ENCODE results near the gene SLC4A11.
"Not testable (repeated sequence)": the region's sequence is repeated elsewhere in the genome, so short reads cannot be mapped to it uniquely, and the experiment has no call there.

Gene SLC4A11

DNA sequence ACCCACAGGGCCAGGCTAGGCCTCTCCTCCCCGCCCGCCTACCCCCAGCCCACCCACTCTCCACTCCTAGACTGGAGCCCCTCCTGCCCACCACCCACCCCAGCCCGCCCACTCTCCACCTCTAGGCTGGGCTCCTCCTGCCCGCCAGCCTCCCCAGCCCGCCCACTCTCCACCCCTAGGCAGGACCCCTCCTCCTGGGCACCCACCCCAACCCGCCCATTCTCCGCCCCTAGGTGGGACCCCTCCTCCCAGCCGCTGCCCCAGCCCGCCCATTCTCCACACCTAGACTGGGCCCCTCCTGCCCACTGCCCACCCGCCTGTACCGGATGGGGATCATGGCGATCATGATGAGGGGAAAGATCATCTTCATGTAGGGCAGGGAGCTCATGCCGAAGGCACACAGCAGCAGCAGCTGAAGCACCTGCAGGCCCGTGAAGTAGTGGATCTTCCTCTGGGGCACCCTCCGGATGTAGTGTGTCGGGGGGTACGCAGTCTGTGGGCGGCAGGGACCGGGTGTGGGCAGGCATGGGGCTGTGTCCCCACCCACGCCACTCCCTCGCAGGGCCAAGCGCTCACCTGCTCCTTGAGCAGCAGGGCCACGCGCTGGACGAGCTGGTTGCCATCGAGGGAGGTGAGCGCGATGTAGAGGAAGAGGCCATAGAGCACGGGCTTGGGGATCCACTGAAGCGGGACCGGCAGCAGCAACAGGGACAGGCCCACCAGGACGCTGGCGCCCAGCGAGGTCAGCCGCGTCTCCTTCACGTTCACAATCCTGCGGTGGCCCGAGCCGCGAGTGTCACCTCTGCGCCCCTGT is 10.8 kb downstream of the SLC4A11 start:
- DNase-seq (ENCODE audit: low spot score): no peak

DNA sequence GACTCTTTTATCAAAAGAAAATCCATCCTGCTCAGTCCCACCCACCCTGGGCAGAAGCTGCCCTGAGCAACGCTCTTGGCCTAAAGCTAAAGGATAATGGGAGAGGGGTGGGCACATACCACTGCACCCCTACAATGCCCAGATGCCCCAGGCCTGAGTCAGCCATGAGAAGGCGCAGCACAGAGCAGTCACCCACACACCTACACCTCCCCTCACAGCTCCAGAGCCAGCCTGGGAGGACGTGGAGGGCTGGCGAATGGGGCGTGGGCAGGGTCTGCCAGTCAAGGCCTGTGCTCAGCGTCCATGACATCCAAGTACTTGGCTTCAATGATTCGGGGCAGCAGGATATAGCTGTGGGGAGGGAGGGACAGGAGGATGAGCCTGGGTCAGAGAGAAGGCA is 11.5 kb downstream of the SLC4A11 start:
- no peak for DNase-seq (ENCODE audit: low spot score)

DNA sequence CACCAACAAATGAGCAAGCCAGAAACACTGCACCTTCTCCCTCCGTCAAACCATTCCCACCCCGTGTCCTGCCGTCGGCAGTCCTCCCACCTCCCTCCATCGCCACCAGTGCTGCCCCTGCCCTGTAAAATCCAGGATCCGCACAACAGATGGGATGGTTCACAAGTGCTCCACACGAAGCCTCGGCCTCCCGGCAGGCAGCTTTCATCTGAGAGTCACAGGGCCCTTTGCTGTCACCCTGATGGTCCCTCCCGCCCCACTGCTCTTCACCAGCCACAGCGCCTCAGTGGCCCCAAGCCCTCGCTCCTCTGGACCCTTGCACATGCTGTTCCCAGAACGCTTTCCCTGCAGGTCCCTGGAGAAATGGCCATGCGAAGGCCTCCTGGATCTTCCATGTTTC is 12.1 kb downstream of the SLC4A11 start:
- no peak for DNase-seq (ENCODE audit: low spot score)

DNA sequence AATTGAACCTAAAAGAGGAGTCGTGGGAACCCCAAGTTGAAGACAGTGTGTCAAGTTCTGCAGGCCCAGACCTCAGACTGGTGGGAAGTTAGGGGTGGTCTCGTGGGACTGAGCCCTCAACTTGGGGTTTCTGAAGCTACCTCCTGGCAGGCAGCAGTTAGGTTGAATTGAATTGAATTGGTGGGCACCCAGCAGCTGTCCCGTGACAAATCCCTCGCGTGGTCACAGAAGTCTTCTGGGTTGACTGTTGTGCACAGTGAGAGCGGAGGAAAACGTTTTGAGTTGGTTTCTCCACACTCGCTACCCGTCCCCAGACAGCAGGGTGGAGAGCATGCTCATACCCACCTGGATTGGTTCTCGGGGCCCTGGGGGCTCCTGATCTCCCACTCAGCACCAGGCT is 12.9 kb downstream of the SLC4A11 start:
- DNase-seq (ENCODE audit: low spot score): no peak

DNA sequence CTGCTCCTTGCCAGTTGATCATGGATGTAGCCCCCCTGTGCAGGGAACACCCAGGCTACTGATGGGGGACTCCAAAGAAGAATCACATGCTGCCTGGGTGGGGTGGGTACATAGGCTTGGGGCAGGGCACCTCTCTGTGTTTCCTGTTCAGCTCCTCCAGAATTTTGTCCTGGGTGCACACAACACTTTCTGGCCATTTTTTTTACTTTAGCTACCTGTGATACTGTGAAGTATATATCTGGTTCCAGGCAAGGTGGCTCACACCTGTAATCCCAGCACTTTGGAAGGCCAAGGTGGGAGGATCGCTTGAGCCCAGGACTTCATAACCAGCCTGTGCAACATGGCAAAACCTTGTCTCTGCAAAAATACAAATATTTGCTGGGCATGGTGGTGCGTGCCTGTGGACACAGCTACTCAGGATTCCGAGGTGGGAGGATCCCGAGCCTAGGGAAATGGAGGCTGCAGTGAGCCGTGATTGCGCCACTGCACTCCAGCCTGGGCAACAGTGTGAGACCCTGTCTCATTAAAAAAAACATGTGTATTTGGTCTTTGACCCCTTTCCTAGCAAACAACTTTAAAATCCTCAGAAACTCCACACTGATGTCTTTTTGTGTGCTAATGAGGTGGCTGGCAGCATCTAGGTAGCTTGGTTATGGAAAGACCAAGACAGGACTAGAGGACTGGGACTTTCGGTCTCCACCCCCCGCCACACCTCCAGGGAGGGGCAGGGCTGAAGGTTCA is 14.1 kb downstream of the SLC4A11 start:
- no peak for DNase-seq (ENCODE audit: low spot score)

DNA sequence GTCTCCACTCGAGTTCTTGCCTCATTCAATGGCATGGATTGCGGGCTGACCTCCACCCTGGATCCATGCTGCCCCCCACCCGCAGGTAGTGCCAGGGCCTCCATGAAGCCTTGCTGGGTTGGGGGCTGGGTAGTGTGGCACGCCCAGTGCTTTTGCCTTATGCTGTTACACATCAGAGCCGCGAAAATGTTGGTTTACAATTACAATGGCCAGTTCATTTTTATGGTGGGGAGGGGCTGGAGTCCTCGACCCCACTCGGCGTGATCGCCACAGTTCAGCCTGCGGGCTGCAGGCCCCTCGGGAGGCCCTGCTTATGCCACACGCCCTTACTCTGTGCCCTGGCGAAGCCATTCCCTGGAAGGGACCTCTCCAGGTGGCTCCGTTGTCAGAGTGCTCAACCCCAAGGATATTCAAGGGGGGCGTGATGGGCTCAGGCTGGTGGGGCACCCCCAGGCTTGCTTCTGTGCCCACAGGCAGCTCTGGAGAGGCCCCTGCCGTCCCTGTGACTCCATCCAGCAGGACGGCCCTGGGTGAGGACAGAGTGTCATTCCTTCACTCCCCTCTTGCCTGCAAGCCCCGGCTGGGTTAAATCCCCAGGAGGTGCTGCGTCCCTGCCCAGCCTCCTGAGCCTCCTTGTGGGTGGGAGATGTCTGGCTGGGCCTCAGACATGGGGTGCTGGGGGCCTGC is 14.9 kb downstream of the SLC4A11 start:
- no peak for DNase-seq (ENCODE audit: low spot score)

DNA sequence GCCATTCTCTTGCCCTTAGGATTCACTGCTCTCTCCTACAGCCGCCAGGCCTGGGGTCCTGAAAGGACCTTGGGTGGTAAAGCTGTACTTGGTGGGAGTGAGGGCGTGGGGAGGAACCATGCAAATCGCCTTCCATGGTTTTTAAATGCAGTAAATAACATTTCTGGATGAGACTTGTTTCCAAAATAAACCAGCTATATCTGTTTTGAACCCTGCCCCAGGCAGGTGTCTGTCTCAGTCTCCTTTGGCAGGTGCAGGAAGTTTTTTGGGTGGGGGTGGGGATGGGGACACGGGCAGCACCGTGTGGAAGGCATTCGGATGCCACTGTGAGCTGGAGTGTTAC is 15.4 kb downstream of the SLC4A11 start:
- no peak for DNase-seq (ENCODE audit: low spot score)

DNA sequence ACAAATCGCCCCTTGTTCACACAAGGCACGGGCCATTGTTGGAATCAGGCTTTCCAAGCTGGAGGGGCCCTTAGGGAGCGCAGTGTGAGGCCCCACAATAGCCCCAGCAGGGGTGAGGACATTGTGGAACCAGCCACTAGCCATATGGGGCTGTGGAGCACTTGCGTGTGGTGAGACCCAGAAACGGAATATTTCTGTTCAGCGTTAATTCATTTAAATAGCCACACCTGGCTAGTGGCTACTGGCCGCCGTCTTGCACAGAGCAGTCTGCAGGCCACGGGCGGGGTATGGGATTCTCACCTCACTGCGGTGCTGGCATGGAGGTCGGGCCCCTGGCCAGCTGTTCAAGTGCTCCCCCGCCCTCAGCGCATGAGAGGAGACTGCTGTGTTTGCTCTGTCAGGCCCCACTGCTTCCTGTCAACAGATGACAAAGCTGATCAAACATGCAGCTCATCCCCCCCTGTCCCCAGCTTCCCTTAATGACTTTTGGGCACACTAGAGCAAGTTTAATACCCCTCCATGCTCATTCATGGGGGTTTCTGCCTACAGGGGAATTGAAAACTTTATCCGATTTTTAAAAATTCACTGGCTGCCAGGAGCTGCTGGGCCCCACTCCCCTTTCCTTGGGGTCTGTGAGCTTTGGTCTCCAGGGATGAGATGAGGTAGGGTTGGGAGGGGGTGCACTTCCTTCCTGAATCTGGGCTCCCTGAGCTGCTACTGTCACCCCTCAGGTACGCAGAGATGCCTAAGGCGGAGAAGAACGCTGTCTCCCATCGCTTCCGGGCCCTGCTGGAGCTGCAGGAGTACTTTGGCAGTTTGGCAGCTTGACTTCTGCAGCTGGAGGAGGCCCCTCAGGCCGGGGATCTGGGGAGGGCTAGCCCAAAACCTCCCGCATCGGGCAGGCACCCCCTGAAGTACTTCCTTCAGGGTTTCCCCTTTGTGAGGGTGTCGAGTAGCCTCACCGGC is 16.1 kb downstream of the SLC4A11 start:
- no peak for DNase-seq (ENCODE audit: low spot score)

DNA sequence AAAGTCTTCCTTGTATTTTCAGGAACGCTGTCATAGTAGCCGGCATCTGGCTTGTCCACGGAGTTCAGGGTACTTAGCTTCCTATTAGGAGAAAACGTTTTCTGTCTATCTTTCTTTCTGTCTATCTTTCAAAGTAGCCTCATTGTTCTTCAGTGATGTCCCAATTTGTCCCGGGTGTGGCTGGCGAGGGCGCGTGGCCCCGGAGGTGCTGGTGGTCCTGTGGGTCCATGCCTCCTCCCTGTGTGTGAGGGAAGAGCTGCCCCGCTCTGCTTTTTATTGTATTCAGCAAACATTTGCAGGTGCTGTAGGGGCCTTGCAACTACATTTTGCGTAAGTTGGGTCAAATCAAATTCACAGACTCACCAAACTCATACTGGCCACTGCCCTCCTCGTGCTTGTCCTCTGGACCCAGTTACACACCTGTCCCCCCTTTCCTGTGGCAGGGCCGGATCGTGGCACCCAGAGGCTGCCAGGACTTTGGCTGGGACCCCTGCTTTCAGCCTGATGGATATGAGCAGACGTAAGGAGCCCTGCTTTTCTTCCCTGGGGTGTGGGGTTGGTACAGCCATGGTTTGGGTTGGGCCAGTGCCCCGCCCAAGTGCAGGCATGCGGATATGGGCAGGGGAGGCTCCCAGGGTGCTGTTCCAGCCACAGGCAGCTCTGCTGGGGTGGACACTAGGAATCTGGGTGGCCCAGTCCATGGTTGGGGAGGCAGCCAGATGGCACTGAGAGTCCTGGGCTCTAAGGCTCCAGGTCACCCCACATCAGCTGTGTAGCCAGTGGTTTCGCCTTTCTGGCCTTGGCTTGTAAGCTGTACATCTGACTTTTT is 17.4 kb downstream of the SLC4A11 start:
- DNase-seq (ENCODE audit: low spot score): no peak

DNA sequence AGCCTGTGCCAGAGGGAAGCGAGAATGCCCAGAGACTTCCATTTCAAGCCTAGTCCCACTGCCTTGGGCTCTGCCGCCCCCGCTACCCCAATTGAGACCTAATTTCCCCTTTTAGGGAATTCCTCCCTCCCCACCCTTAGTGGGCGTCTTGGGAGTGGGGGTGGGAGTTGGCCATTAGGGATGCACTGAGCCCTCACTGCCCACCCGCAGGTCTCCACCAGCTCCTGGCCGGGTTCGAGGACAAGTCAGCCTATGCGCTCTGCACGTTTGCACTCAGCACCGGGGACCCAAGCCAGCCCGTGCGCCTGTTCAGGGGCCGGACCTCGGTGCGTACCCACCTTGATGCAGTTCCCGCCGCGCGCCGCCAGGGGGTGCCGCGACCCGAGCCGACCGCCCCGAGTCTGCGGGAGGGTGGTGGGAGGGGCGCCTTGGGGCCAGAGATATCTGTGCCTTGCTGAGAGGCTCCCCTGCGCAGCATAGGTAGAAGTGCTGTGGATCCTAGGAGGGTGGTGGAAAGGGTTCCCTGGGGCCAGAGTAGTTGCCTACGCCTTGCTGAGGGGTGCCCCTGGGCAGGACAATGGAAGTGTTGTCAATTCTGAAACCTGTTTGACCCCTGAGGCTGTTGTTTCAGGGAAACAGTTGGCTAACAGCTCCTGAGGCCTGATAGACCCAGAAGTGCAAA is 20.5 kb downstream of the SLC4A11 start:
- DNase-seq (ENCODE audit: low spot score): peak; percentile 72

DNA sequence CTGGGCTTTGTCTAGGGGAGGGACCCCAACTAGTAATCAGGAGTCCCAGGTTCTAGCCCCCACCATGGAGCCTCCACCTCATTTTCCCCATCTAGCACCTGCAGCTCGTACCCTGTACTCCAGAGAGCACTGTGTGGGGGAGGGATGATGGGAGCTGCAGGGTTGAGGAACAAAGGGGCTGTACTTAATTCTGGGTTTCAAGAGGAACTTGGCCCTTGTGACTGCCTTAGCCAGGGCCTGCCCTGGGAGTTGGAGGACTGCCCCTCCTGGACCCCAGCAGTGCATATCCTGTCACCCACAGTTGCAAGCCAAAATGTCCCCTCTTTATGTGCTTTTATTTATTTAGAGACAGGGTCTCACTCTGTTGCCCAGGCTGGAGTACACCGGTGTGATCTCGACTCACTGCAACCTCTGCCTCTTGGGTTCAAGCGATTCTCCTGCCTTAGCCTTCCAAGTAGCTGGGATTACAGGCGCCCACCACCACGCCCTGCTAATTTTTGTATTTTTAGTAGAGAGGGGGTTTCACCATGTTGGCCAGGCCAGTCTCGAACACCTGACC is 23.6 kb downstream of the SLC4A11 start:
- not testable (repeated sequence) for DNase-seq (ENCODE audit: low spot score)

DNA sequence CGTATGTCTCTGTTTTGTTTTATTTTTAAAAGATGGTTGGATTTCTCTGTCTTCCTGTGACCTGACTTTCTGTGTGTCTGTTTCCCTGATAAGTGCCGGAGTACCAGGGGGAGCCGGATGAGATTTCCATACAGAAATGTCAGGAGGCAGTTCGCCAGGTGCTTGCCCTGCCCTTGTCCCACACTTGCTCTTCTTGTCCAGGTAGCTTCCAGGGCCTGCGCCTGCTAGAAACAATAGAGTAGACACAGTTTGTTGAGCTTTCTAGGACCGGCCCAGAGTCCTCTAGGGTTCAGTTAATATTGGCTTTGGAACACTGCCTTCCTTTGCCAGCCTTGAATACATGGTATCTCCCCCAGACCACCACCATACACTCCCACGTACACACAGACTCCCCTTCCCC is 25.8 kb downstream of the SLC4A11 start:
- no peak for DNase-seq (ENCODE audit: low spot score)

DNA sequence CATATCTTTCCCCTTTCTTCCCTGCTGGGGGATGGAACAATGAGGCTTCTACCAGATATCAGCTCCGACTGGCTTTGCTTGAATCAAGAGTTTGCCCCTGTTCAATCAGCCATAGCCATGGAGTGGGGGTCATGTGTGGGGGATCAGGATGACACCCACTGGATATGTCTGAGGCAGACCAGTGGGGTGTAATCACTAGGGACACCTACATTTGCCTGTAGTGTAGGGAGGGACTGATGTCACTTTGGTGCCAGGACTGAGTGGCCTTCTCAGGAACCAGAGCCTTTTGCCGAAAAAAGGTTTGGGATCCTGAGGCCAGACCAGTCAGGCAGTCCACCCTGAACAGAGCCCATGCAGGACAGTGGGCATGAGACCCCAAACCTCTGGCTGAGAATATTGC is 28.6 kb downstream of the SLC4A11 start:
- no peak for DNase-seq (ENCODE audit: low spot score)

DNA sequence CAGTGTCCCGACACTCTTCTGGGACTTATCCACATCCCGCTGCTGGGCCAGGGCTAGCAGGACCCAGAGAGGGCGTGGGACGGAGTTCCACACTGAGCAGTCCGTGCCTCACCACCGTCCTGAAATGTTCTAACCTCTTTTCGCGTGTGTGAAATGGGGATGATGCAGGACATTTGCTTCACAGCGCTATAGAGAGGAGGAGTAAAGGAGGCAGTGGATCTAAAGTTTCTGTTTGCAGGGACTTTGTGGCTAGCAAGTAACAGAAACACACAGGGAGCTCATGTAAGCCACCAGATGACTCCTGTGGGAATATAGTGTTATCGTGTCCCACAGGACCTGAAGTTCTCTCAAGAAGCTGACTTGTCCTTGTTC is 29.1 kb downstream of the SLC4A11 start:
- no peak for DNase-seq (ENCODE audit: low spot score)

DNA sequence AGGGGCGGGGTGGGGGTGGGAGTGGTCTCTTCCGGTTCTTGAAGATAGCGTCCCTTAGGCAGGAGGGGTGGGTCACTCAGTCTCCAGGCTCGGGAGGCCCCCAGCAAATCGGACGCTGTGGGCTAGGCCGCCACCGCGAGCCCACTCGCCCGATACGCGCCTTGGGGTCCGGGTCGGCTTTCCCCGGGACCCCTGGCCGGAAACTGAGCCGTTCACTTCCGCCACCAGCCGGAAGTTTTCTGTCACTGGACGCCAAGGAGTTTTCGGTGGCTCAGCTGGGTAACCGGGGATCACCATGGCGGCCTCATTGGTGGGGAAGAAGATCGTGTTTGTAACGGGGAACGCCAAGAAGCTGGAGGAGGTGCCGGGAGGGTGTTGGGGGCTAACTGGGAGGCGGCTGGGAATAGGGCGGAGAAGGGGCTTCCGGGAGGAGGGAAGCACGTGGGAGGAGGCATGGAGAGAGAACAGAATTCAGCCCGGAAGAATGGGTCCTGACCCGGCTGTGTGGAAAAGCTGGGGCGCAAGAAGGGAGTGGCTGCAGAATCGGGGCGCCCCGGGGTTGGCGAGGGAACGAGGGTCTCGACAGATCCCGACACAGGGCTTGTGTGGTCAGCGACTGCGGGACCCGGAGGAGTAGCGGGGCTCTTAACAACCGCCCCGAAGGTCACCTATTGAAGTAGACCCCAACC is 29.6 kb downstream of the SLC4A11 start, which contains the start of gene ITPA:
TSS of gene ITPA (plus strand) at position 242 of the 689 bp plus-strand sequence. CDS start at position 296, 54 bp downstream.
- peak; percentile 55 for DNase-seq (ENCODE audit: low spot score)

DNA sequence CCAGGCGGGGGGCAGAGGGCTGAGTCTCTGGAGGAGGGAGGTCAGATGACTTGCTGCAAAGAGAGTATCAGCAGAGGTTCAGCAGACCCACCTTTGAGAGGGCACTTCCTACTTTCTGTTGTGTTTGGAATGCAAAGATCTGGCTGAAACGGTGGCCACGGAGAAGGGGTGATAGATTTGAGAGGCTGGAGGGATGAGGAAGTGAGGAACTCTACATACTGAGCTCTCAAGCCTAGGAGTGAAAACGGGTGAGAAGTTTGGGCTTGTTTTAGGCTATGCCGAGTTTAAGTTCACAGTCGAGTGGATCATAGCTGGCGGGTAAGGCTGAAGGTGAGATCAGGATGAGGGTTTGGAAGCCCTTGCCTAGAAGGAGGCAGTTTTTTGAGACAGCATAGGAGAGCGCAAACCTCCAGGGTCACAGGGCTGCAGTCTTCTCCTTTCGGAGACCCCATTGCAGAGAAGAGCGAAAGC is 30.2 kb downstream of the SLC4A11 start:
- peak; percentile 10 for DNase-seq (ENCODE audit: low spot score)

DNA sequence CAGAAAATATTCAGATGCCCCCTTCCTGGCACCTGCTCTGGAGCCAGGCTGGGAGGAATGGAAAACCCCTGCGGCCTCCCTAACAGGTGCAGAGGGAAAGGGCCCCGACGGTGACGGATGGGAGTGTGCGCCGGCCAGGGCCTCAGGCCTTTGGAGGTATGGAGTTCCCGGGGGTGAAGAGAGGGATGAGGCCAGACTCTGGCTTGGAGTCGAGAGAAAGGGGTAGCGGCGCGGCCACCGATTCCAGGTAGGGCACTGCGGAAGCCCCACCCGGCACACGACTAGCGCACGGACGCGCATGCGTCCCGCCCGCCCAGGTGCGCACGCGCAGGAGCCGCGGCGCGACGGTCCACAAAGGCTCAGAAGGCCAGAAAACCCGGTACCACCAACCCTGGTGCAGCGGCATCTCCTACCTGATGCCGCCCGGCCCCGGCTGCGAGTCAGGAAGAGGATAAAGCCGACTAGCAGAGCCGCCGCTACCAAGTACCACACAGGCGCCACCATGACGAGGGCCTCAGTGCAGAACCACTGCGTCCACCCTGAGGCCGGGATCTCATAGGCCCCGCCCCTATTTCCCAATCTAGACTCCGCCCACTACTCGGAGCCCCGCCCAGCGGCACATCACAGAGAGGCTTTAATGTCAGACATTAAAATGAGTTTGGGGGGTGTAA is 34.7 kb downstream of the SLC4A11 start, which contains the start of gene DDRGK1:
TSS of gene DDRGK1 (minus strand) at position 559 of the 671 bp plus-strand sequence. CDS start at position 504, 55 bp downstream.
- DNase-seq (ENCODE audit: low spot score): peak; percentile 93

DNA sequence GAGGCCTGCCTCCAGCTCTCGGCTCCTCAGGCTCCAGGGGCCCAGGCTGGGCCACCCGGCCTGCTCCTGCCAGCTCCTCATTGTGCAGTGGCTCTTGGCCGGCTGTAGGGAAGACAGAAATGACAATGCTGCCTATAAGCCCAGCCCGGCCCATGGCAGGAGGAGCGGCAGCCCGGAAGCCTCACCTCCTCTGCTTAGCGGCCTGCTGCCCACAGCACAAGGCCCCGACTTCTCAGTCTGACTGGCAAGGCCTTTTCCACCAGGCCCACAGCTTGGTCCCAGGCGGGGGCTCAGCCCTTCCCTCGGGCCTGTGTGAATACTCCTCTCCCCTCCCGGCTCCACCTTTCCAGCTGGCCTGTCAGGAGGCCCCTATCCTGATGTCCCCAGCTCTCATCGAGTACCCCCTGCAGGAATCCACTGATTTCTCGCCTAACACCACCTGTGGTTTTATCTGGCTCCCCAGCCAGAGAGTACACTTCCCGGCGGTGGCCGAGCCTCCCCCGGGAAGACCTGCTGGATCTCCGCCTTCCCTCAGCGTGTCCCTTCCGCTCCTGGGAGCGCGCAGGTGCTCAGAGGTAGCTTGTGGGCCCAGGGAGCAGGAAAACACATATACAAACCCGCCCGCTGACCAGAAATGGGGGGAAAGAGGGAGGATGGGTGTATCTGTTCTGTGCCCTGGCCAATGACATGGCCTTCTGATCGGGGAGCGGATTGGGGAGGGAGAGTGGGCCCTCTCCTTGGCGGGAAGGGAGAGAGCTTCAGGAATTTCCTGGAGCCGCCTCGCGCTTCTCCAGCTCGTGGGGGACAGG is 35.5 kb downstream of the SLC4A11 start:
- DNase-seq (ENCODE audit: low spot score): peak; percentile 26
